HepG2 (cell line): ENCODE measurements around the gene NUP93.

Source experiments
- CTCF ChIP-seq: sonication (generic); formaldehyde crosslinking; IDR thresholded peaks from 2 replicates; pipeline ENCODE4 v1.5.0; 2020; ENCODE audit warnings: mild to moderate bottlenecking, missing genetic modification reagents, moderate library complexity
- HDAC2 ChIP-seq: sonication (generic); formaldehyde crosslinking; IDR thresholded peaks from 2 replicates; pipeline ENCODE4 v1.4.0; 2020; ENCODE audit warnings: missing genetic modification reagents
- RORA ChIP-seq: sonication (generic); formaldehyde crosslinking; IDR thresholded peaks from 2 replicates; pipeline ENCODE4 v1.5.0; 2020; ENCODE audit warnings: mild to moderate bottlenecking, missing genetic modification reagents, moderate library complexity
- TCF7L2 ChIP-seq: IDR thresholded peaks from 2 replicates; pipeline ENCODE4 v1.6.1; 2011; ENCODE audit warnings: mild to moderate bottlenecking, low read depth, low read length, moderate library complexity
- ZIK1 ChIP-seq: sonication (generic); formaldehyde crosslinking; IDR thresholded peaks from 2 replicates; pipeline ENCODE4 v1.5.0; 2020; ENCODE audit warnings: mild to moderate bottlenecking, low read depth, missing genetic modification reagents, borderline replicate concordance

- TF ChIP-seq TCF7L2: no peak
- no peak for TF ChIP-seq RORA (CRISPR knock-in tag)
- no peak for TF ChIP-seq CTCF (CRISPR knock-in tag)
- TF ChIP-seq ZIK1 (CRISPR knock-in tag): no peak
- TF ChIP-seq HDAC2 (CRISPR knock-in tag): no peak
Measured at GRCh38 chr16:56769677-56770076, 39.7 kb downstream of the NUP93 start.
